ENCODE data around the gene HDAC5. TPM values are rescaled to one million over a fixed set of nuclear protein-coding genes. Genes with fewer than 3 reads are reported as not detected.

HDAC5 gene
- total and polyA plus RNA-seq, 2 experiments from 2014 or later: 28.5 to 98.7 TPM

DNA sequence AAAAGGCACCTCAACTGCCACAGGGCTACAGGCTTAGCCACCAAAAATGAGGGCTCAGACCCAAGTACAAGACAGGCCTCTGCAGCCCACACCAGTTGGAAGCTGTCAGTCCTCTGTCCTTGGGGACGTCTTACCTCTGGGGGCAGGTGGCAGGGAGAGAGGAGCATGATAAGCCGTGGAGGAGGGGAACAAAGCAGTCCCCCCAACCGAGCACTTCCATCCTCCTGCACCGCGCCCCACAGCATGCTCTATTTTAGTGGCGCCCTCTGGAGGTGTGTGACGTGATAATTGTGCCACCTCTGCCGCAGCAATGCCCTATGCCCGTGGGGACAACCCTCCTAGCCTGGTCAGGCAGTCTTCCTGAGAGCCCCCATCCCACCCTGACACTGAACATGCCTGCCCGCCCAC, 39.3 kb downstream of the HDAC5 start:
- no peak for TF ChIP-seq EZH2 (IDR thresholded peaks at IDR 0.05; ENCODE audit: insufficient read depth, poor library complexity, severe bottlenecking)
- no peak for TF ChIP-seq EZH2phosphoT487 (IDR thresholded peaks at IDR 0.05; ENCODE audit: insufficient read depth, low read depth)
- no peak overlapping the region for H3K4me3 ChIP-seq
- H2AFZ ChIP-seq: no peak overlapping the region
- H3K79me2 ChIP-seq (ENCODE audit: insufficient read depth): peaks cover 8% of the 10 kb centered on the region; the same call in 1 of the 2 replicates
- no peak overlapping the region for H3K4me2 ChIP-seq (ENCODE audit: unreplicated experiment)
- WGBS, 2 experiments (ENCODE audit: low coverage in 1 of 2, low lambda C conversion rate in 2 of 2, missing lambda C conversion rate in 2 of 2): 76 to 85% methylated on average over 10 of the region's 10 CpGs
- H3F3A ChIP-seq (ENCODE audit: insufficient read depth): peaks cover 26% of the 10 kb centered on the region
- DNase-seq: peak; percentile 47
- H3K9ac ChIP-seq: no peak overlapping the region
- H3K4me1 ChIP-seq (ENCODE audit: insufficient read depth): peaks cover 22% of the 10 kb centered on the region
- no peaks in the 10 kb centered on the region for H3K27me3 ChIP-seq (replicated peaks; ENCODE audit: insufficient read depth)
- H3K9me2 ChIP-seq (ENCODE audit: insufficient read depth): no peaks in the 10 kb centered on the region
- no peak overlapping the region for H3K27ac ChIP-seq
- no peaks in the 10 kb centered on the region; the same call in 1 of the 2 replicates for H3K36me3 ChIP-seq (ENCODE audit: low read depth)
- in situ Hi-C loops (cut with MboI): no loop called here
- no peaks in the 10 kb centered on the region for H3K9me3 ChIP-seq (ENCODE audit: low read depth)
- no peaks in the 10 kb centered on the region for H4K20me1 ChIP-seq (ENCODE audit: insufficient read depth)

DNA sequence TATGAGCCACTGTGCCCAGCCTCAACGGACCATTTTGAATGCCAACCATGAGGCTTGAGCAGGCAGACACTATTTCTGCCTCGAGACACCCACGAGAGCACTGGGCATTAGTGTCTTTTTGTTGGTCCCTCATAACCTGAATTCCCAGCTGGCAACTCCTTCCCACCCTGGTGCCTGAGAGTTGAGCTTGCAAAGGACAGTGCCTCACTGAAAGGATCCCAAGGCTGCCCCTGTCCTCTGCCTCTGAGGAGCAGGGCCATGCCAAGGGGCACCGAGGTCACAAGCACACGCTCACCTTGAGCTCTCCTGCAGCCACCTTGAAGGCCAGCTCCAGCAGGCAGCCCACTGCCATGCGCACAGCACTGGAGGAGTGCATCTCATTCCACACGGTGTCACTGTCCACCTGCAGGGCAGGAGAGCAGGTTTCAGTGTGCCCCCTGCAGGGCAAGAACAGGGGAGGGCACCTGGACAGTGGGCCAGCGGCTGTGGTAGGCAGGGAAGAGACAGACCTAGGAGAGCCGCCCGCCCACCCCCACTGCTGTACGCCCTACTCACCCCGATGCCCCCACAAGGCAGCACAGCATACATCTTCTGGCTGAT, 40.1 kb downstream of the HDAC5 start:
- TF ChIP-seq EZH2phosphoT487 (IDR thresholded peaks at IDR 0.05; ENCODE audit: insufficient read depth, low read depth): no peak
- no peak for TF ChIP-seq EZH2 (IDR thresholded peaks at IDR 0.05; ENCODE audit: insufficient read depth, poor library complexity, severe bottlenecking)
- in situ Hi-C loops (cut with MboI): no loop called here
- peaks cover 8% of the 10 kb centered on the region; the same call in 1 of the 2 replicates for H3K79me2 ChIP-seq (ENCODE audit: insufficient read depth)
- H4K20me1 ChIP-seq (ENCODE audit: insufficient read depth): no peaks in the 10 kb centered on the region
- no peaks in the 10 kb centered on the region for H3K27me3 ChIP-seq (replicated peaks; ENCODE audit: insufficient read depth)
- no peaks in the 10 kb centered on the region for H3K9me3 ChIP-seq (ENCODE audit: low read depth)
- H2AFZ ChIP-seq: no peak overlapping the region
- H3K4me1 ChIP-seq (ENCODE audit: insufficient read depth): peaks cover 22% of the 10 kb centered on the region
- H3K4me2 ChIP-seq (ENCODE audit: unreplicated experiment): no peak overlapping the region
- H3K27ac ChIP-seq: no peak overlapping the region
- DNase-seq: no peak
- H3K4me3 ChIP-seq: no peak overlapping the region
- H3K9ac ChIP-seq: no peak overlapping the region
- H3K9me2 ChIP-seq (ENCODE audit: insufficient read depth): no peaks in the 10 kb centered on the region
- whole genome bisulfite sequencing, 2 experiments (ENCODE audit: low coverage in 1 of 2, low lambda C conversion rate in 2 of 2, missing lambda C conversion rate in 2 of 2): 80 to 82% methylated on average over 12 of the region's 12 CpGs
- H3F3A ChIP-seq (ENCODE audit: insufficient read depth): peaks cover 22% of the 10 kb centered on the region
- no peaks in the 10 kb centered on the region; the same call in 1 of the 2 replicates for H3K36me3 ChIP-seq (ENCODE audit: low read depth)

GRCh38 chr17:44082256-44082927, 41.0 kb downstream of the HDAC5 start:
- Histone ChIP-seq H4K20me1 (ENCODE audit: insufficient read depth) (no peaks in the 10 kb centered on the region), H3K9me3 (ENCODE audit: low read depth) (no peaks in the 10 kb centered on the region), H3F3A (ENCODE audit: insufficient read depth) (peaks cover 15% of the 10 kb centered on the region), H3K4me2 (ENCODE audit: unreplicated experiment) (peak overlapping the region; percentile 20), H3K27ac (peak overlapping the region; percentile 77), H3K27me3 (replicated peaks; ENCODE audit: insufficient read depth) (no peaks in the 10 kb centered on the region), H3K9me2 (ENCODE audit: insufficient read depth) (no peaks in the 10 kb centered on the region), H2AFZ (no peak overlapping the region), H3K9ac (peak overlapping the region; percentile 58; the same call in 1 of the 2 replicates), H3K36me3 (ENCODE audit: low read depth) (no peaks in the 10 kb centered on the region; the same call in 1 of the 2 replicates), H3K4me3 (no peak overlapping the region), H3K79me2 (ENCODE audit: insufficient read depth) (peaks cover 8% of the 10 kb centered on the region; the same call in 1 of the 2 replicates), H3K4me1 (ENCODE audit: insufficient read depth) (peaks cover 20% of the 10 kb centered on the region)
- in situ Hi-C loops (cut with MboI): no loop called here
- DNase-seq: no peak
- TF ChIP-seq EZH2phosphoT487 (IDR thresholded peaks at IDR 0.05; ENCODE audit: insufficient read depth, low read depth) (no peak), EZH2 (IDR thresholded peaks at IDR 0.05; ENCODE audit: insufficient read depth, poor library complexity, severe bottlenecking) (no peak)
- WGBS, 2 experiments (ENCODE audit: low coverage in 1 of 2, low lambda C conversion rate in 2 of 2, missing lambda C conversion rate in 2 of 2): 83% methylated on average over 21 of the region's 21 CpGs

GRCh38 chr17:44081681-44082080, 41.8 kb downstream of the HDAC5 start:
- no peaks in the 10 kb centered on the region for H3K27me3 ChIP-seq (replicated peaks; ENCODE audit: insufficient read depth)
- H4K20me1 ChIP-seq (ENCODE audit: insufficient read depth): no peaks in the 10 kb centered on the region
- DNase-seq: peak; percentile 59
- 85 to 90% methylated on average over 3 of the region's 3 CpGs for WGBS, 2 experiments (ENCODE audit: low coverage in 1 of 2, low lambda C conversion rate in 2 of 2, missing lambda C conversion rate in 2 of 2)
- TF ChIP-seq EZH2phosphoT487 (IDR thresholded peaks at IDR 0.05; ENCODE audit: insufficient read depth, low read depth): no peak
- no peaks in the 10 kb centered on the region for H3K9me3 ChIP-seq (ENCODE audit: low read depth)
- no peak overlapping the region for H3K4me3 ChIP-seq
- in situ Hi-C loops (cut with MboI): no loop called here
- peaks cover 15% of the 10 kb centered on the region for H3K4me1 ChIP-seq (ENCODE audit: insufficient read depth)
- no peak overlapping the region for H2AFZ ChIP-seq
- H3K9me2 ChIP-seq (ENCODE audit: insufficient read depth): no peaks in the 10 kb centered on the region
- H3K79me2 ChIP-seq (ENCODE audit: insufficient read depth): peaks cover 8% of the 10 kb centered on the region; the same call in 1 of the 2 replicates
- peak overlapping the region; percentile 58 for H3K9ac ChIP-seq
- peaks cover 12% of the 10 kb centered on the region; the same call in 1 of the 2 replicates for H3F3A ChIP-seq (ENCODE audit: insufficient read depth)
- H3K4me2 ChIP-seq (ENCODE audit: unreplicated experiment): peak overlapping the region; percentile 20
- H3K36me3 ChIP-seq (ENCODE audit: low read depth): no peaks in the 10 kb centered on the region; the same call in 1 of the 2 replicates
- peak overlapping the region; percentile 77 for H3K27ac ChIP-seq
